ENCODE data around the gene GFOD1. TPM values are rescaled to one million over a fixed set of nuclear protein-coding genes. Genes with fewer than 3 reads are reported as not detected.

Gene GFOD1
- total and polyA plus RNA-seq, 2 of the 4 experiments (the other 2 are of a cell fraction): 1.8 to 3.4 TPM

GRCh38 chr6:13409991-13410390 is 77.4 kb downstream of the GFOD1 start:
- Histone ChIP-seq H3K23ac (ENCODE audit: low read depth, low read length) (no peak overlapping the region), H3K9me1 (ENCODE audit: insufficient read depth, low read length) (peaks cover 20% of the 10 kb centered on the region), H2BK15ac (ENCODE audit: low read depth, low read length) (no peak overlapping the region), H4K5ac (ENCODE audit: low read depth, low read length) (no peak overlapping the region), H3K9ac (ENCODE audit: low read depth, low read length) (no peak overlapping the region), H3K9me3 (ENCODE audit: control insufficient read depth, insufficient read depth, low read length) (no peaks in the 10 kb centered on the region), H2AFZ (replicated peaks; ENCODE audit: low read length, poor library complexity) (no peak overlapping the region), H3K4me3 (ENCODE audit: insufficient read depth, low read depth, low read length) (no peak overlapping the region), H4K20me1 (ENCODE audit: insufficient read depth, low read length) (no peaks in the 10 kb centered on the region; the same call in 1 of the 2 replicates), H2BK120ac (ENCODE audit: low read depth, low read length) (no peak overlapping the region), H2AK9ac (replicated peaks; ENCODE audit: low read depth, low read length, poor library complexity) (no peak overlapping the region), H2BK20ac (ENCODE audit: low read depth, low read length) (no peak overlapping the region), H3K18ac (ENCODE audit: low read depth, low read length) (no peak overlapping the region), H3K4me2 (ENCODE audit: low read depth, low read length) (no peak overlapping the region), H3K36me3 (ENCODE audit: control insufficient read depth, insufficient read depth, low read length) (no peaks in the 10 kb centered on the region), H2AK5ac (ENCODE audit: low read depth, low read length) (no peak overlapping the region; the same call in 1 of the 2 replicates), H4K8ac (ENCODE audit: low read depth in 2 of 2, low read length in 2 of 2) (no peak overlapping the region), H3K27me3 (ENCODE audit: control insufficient read depth, insufficient read depth, low read length) (no peaks in the 10 kb centered on the region), H3K56ac (ENCODE audit: extremely low read depth, insufficient read depth, low read length) (no peak overlapping the region), H3K79me1 (ENCODE audit: low read depth in 1 of 2, low read length in 2 of 2) (peaks cover 0 to 17% of the 10 kb centered on the region in 2 experiments; a peak in 2 of 4 replicates), H2BK5ac (ENCODE audit: low read depth, low read length, poor library complexity, severe bottlenecking) (no peak overlapping the region), H3K4ac (ENCODE audit: low read depth, low read length) (no peak overlapping the region), H4K91ac (ENCODE audit: insufficient read depth, low read depth, low read length) (no peak overlapping the region), H3K27ac (ENCODE audit: insufficient read depth, low read length) (no peak overlapping the region), H3K4me1 (ENCODE audit: control insufficient read depth, insufficient read depth, low read length) (peaks cover 23% of the 10 kb centered on the region), H3K14ac (replicated peaks; ENCODE audit: low read depth, low read length) (0 out of 2 replicates have a peak overlapping the region, but pooled peaks have one; percentile 9)
- in situ Hi-C loops (cut with MboI; ENCODE audit: low sequenced_read_pairs): no loop called here
- intact Hi-C loops (cut with micrococcal nuclease): no loop called here
- TF ChIP-seq MAZ (IDR thresholded peaks at IDR 0.05; ENCODE audit: borderline replicate concordance, low read depth, low read length) (no peak), RAD21 (IDR thresholded peaks at IDR 0.05; ENCODE audit: low read length) (no peak), MAFK (IDR thresholded peaks at IDR 0.05; ENCODE audit: low read depth, low read length) (no peak), POLR2A (IDR thresholded peaks at IDR 0.05; ENCODE audit: low read depth, low read length) (no peak), ELK1 (IDR thresholded peaks at IDR 0.05; ENCODE audit: borderline replicate concordance, low read depth, low read length) (no peak), MXI1 (IDR thresholded peaks at IDR 0.05; ENCODE audit: borderline replicate concordance, low read depth, low read length) (no peak), USF2 (IDR thresholded peaks at IDR 0.05; ENCODE audit: low read depth, low read length) (no peak), CTCF (conservative IDR thresholded peaks at IDR 0.05; ENCODE audit: low read depth, low read length) (no peak), FOS (IDR thresholded peaks at IDR 0.05; ENCODE audit: low read depth, low read length) (no peak), RCOR1 (IDR thresholded peaks at IDR 0.05; ENCODE audit: insufficient replicate concordance, low read length) (no peak), SMC3 (IDR thresholded peaks at IDR 0.05; ENCODE audit: low read depth, low read length) (no peak), NFE2L2 (IDR thresholded peaks at IDR 0.05; ENCODE audit: low read depth, low read length) (no peak), RFX5 (IDR thresholded peaks at IDR 0.05; ENCODE audit: low read depth, low read length) (no peak), CHD1 (IDR thresholded peaks at IDR 0.05; ENCODE audit: low read depth, low read length) (no peak)
- CTCF ChIA-PET: interaction anchor here (1.0 to 1.1 kb wide), 2 partner anchors 48 to 165 kb away, joined by 4 to 5 read pairs; no protein-coding TSS in a partner anchor
- DNase-seq: peak; percentile 47
- no TSS peak for BruUV-seq (replicated peaks)
- dilution Hi-C loops (cut with HindIII; ENCODE audit: low sequenced_read_pairs, unreplicated experiment): no loop called here
- no CpG with 5 or more reads among the region's 2 CpGs for WGBS, 2 experiments (ENCODE audit: extremely low coverage in 2 of 2, insufficient read length in 1 of 2)
- no peak for ATAC-seq (ENCODE audit: low read depth)
- POLR2A ChIA-PET (ENCODE audit: unreplicated experiment): interaction anchor here (0.6 kb wide), 1 partner anchor 64 kb away, joined by 3 read pairs; no protein-coding TSS in a partner anchor
